ENCODE measurements around the gene TBC1D13. TPM values are rescaled to one million over a fixed set of nuclear protein-coding genes. Genes with fewer than 3 reads are reported as not detected.
A peak's percentile ranks its signal among the peaks of the same experiment; 100 is the strongest.
"Not testable (repeated sequence)": the region's sequence is repeated elsewhere in the genome, so short reads cannot be mapped to it uniquely, and the experiment has no call there.

The TBC1D13 gene
- total and polyA plus RNA-seq, 7 experiments from 2014 or later: 18.6 to 43.5 (median 24.9) TPM

GRCh38 chr9:128846680-128847030, 59.6 kb downstream of the TBC1D13 start:
- ChIA-PET POLR2A (no interaction called here), CTCF (no interaction called here)

GRCh38 chr9:128847803-128848202, 60.8 kb downstream of the TBC1D13 start:
- Mint-ChIP-seq H3K36me3 (peaks cover 13 to 32% (median 31%) of the 10 kb centered on the region in 5 donors), H3K27ac (peak overlapping the region in 1 of 9 donors; percentile 27), H3K9me3 (peaks cover 4 to 25% (median 11%) of the 10 kb centered on the region in 11 donors), H3K27me3 (no peaks in the 10 kb centered on the region), H3K4me1 (peaks cover 0 to 4% (median 0%) of the 10 kb centered on the region in 7 donors), H3K4me3 (no peak overlapping the region)
- peaks cover 0 to 4% (median 0%) of the 10 kb centered on the region in 3 experiments for H3K9me3 ChIP-seq (ENCODE audit: control insufficient read depth in 2 of 3, low read length in 3 of 3)
- H3K4me1 ChIP-seq (ENCODE audit: control insufficient read depth in 2 of 2, insufficient read depth in 2 of 2, low read length in 2 of 2): no peaks in the 10 kb centered on the region
- intact Hi-C loops (cut with micrococcal nuclease): no loop called here
- H3K27ac ChIP-seq (ENCODE audit: low read depth, low read length): no peak overlapping the region
- H3K4me3 ChIP-seq (ENCODE audit: low read length): no peak overlapping the region
- peaks cover 0 to 12% (median 0%) of the 10 kb centered on the region in 3 experiments for H3K36me3 ChIP-seq (ENCODE audit: control insufficient read depth in 2 of 3, insufficient read depth in 3 of 3, low read length in 3 of 3)
- POLR2A ChIA-PET: interaction anchor here (0.6 kb wide), 1 partner anchor 444 kb away, joined by 3 read pairs; no protein-coding TSS in a partner anchor
- DNase-seq (no peak), ATAC-seq (no peak)
- CTCF ChIA-PET: no interaction called here
- no peaks in the 10 kb centered on the region for H3K27me3 ChIP-seq (ENCODE audit: control insufficient read depth in 2 of 2, insufficient read depth in 2 of 2, low read length in 2 of 2)

More at GRCh38 chr9:128846680-128847030, 59.6 kb downstream of the TBC1D13 start:
- Mint-ChIP-seq H3K27ac (no peak overlapping the region), H3K27me3 (no peaks in the 10 kb centered on the region), H3K9me3 (peaks cover 4 to 25% (median 11%) of the 10 kb centered on the region in 11 donors), H3K4me3 (no peak overlapping the region), H3K4me1 (peaks cover 0 to 4% (median 0%) of the 10 kb centered on the region in 7 donors), H3K36me3 (peaks cover 13 to 37% (median 31%) of the 10 kb centered on the region in 5 donors)
- no peak for ATAC-seq
- Histone ChIP-seq H3K9me3 (ENCODE audit: control insufficient read depth in 2 of 3, low read length in 3 of 3) (peaks cover 0 to 4% (median 0%) of the 10 kb centered on the region in 3 experiments), H3K36me3 (ENCODE audit: control insufficient read depth in 2 of 3, insufficient read depth in 3 of 3, low read length in 3 of 3) (peaks cover 0 to 19% (median 0%) of the 10 kb centered on the region in 3 experiments), H3K4me3 (ENCODE audit: low read length) (no peak overlapping the region), H3K27ac (ENCODE audit: low read depth, low read length) (no peak overlapping the region), H3K4me1 (ENCODE audit: control insufficient read depth in 2 of 2, insufficient read depth in 2 of 2, low read length in 2 of 2) (no peaks in the 10 kb centered on the region), H3K27me3 (ENCODE audit: control insufficient read depth in 2 of 2, insufficient read depth in 2 of 2, low read length in 2 of 2) (no peaks in the 10 kb centered on the region)
- intact Hi-C loops (cut with micrococcal nuclease): no loop called here
- DNase-seq: no peak

DNA sequence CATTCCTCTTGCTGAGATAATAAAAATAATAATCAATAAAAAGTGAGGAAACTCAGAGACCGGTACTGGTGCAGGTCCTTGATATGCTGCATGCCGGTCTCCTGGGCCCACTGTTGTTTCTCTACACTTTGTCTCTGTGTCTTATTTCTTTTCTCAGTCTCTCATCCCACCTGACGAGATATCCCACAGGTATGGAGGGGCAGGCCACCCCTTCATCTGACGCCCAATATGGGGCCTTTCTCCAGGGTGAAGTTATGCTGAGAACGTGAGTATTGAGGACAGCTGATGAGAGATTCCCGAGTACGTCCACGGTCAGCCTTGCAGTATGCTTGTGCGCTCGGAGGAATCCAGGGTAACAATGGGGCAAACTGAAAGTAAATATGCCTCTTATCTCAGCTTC, 64.0 kb downstream of the TBC1D13 start:
- H3K4me3 ChIP-seq (ENCODE audit: low read length); intact Hi-C loops (cut with micrococcal nuclease); H3K4me1 ChIP-seq (ENCODE audit: control insufficient read depth in 2 of 2, insufficient read depth in 2 of 2, low read length in 2 of 2); H3K27ac Mint-ChIP-seq; H3K36me3 ChIP-seq (ENCODE audit: control insufficient read depth in 2 of 3, insufficient read depth in 3 of 3, low read length in 3 of 3); H3K27ac ChIP-seq (ENCODE audit: low read depth, low read length); H3K4me3 Mint-ChIP-seq; ATAC-seq; CTCF ChIA-PET; H3K27me3 Mint-ChIP-seq; H3K9me3 ChIP-seq (ENCODE audit: control insufficient read depth in 2 of 3, low read length in 3 of 3); H3K4me1 Mint-ChIP-seq; POLR2A ChIA-PET; DNase-seq; H3K27me3 ChIP-seq (ENCODE audit: control insufficient read depth in 2 of 2, insufficient read depth in 2 of 2, low read length in 2 of 2): not testable (repeated sequence)
- peaks cover 13 to 32% (median 28%) of the 10 kb centered on the region in 5 donors for H3K36me3 Mint-ChIP-seq
- peaks cover 4 to 25% (median 11%) of the 10 kb centered on the region in 11 donors for H3K9me3 Mint-ChIP-seq

GRCh38 chr9:128851779-128852600, 64.9 kb downstream of the TBC1D13 start:
- H3K27me3 Mint-ChIP-seq; H3K4me1 ChIP-seq (ENCODE audit: control insufficient read depth in 2 of 2, insufficient read depth in 2 of 2, low read length in 2 of 2); H3K36me3 ChIP-seq (ENCODE audit: control insufficient read depth in 2 of 3, insufficient read depth in 3 of 3, low read length in 3 of 3); CTCF ChIA-PET; H3K4me3 ChIP-seq (ENCODE audit: low read length); H3K4me1 Mint-ChIP-seq; H3K27me3 ChIP-seq (ENCODE audit: control insufficient read depth in 2 of 2, insufficient read depth in 2 of 2, low read length in 2 of 2); ATAC-seq; H3K4me3 Mint-ChIP-seq; intact Hi-C loops (cut with micrococcal nuclease); H3K27ac ChIP-seq (ENCODE audit: low read depth, low read length); H3K27ac Mint-ChIP-seq; H3K9me3 ChIP-seq (ENCODE audit: control insufficient read depth in 2 of 3, low read length in 3 of 3): not testable (repeated sequence)
- peak in 3 of 9 donors; percentile 18 to 30 (median 24) for DNase-seq
- POLR2A ChIA-PET: interaction anchor here (0.7 kb wide), 1 partner anchor 34 kb away, joined by 3 read pairs; the partner anchor contains the start of gene ENDOG
- Mint-ChIP-seq H3K9me3 (peaks cover 4 to 25% (median 11%) of the 10 kb centered on the region in 11 donors), H3K36me3 (peaks cover 13 to 32% (median 28%) of the 10 kb centered on the region in 5 donors)

DNA sequence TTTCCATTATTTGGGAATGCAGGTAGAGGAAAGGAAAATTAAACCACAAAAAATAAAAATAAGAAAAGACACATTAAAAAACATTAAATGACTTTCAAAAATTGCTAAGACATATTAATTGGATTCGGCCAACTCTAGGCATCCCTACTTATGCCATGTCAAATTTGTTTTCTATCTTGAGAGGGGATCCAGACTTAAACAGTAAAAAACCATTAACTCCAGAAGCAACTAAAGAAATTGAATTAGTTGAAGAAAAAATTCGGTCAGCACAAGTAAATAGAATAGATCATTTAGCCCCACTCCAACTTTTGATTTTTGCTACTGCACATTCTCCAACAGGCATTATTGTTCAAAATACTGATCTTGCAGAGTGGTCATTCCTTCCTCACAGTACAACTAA, 65.6 kb downstream of the TBC1D13 start:
- H3K4me3 Mint-ChIP-seq; H3K27ac Mint-ChIP-seq; H3K9me3 ChIP-seq (ENCODE audit: control insufficient read depth in 2 of 3, low read length in 3 of 3); intact Hi-C loops (cut with micrococcal nuclease); H3K4me3 ChIP-seq (ENCODE audit: low read length); CTCF ChIA-PET; H3K4me1 ChIP-seq (ENCODE audit: control insufficient read depth in 2 of 2, insufficient read depth in 2 of 2, low read length in 2 of 2); H3K27ac ChIP-seq (ENCODE audit: low read depth, low read length); H3K27me3 Mint-ChIP-seq; H3K27me3 ChIP-seq (ENCODE audit: control insufficient read depth in 2 of 2, insufficient read depth in 2 of 2, low read length in 2 of 2); ATAC-seq; H3K36me3 ChIP-seq (ENCODE audit: control insufficient read depth in 2 of 3, insufficient read depth in 3 of 3, low read length in 3 of 3); H3K4me1 Mint-ChIP-seq; DNase-seq: not testable (repeated sequence)
- Mint-ChIP-seq H3K36me3 (peaks cover 11 to 30% (median 25%) of the 10 kb centered on the region in 5 donors), H3K9me3 (peaks cover 4 to 24% (median 11%) of the 10 kb centered on the region in 11 donors)
- POLR2A ChIA-PET: interaction anchor here (1.0 kb wide), 1 partner anchor 14 kb away, joined by 3 read pairs; no protein-coding TSS in a partner anchor

- H3K27me3 ChIP-seq (ENCODE audit: control insufficient read depth in 2 of 2, insufficient read depth in 2 of 2, low read length in 2 of 2); H3K4me3 Mint-ChIP-seq; H3K4me3 ChIP-seq (ENCODE audit: low read length); H3K27ac ChIP-seq (ENCODE audit: low read depth, low read length); H3K9me3 ChIP-seq (ENCODE audit: control insufficient read depth in 2 of 3, low read length in 3 of 3); DNase-seq; H3K4me1 ChIP-seq (ENCODE audit: control insufficient read depth in 2 of 2, insufficient read depth in 2 of 2, low read length in 2 of 2); ATAC-seq; POLR2A ChIA-PET; intact Hi-C loops (cut with micrococcal nuclease); H3K27ac Mint-ChIP-seq; H3K27me3 Mint-ChIP-seq; H3K4me1 Mint-ChIP-seq; H3K36me3 ChIP-seq (ENCODE audit: control insufficient read depth in 2 of 3, insufficient read depth in 3 of 3, low read length in 3 of 3): not testable (repeated sequence)
- Mint-ChIP-seq H3K9me3 (peaks cover 4 to 24% (median 11%) of the 10 kb centered on the region in 11 donors), H3K36me3 (peaks cover 7 to 23% (median 17%) of the 10 kb centered on the region in 5 donors)
- CTCF ChIA-PET: interaction anchor here (1.9 kb wide), 1 partner anchor 74 kb away, joined by 4 read pairs; no protein-coding TSS in a partner anchor
These were observed 67.4 kb downstream of the TBC1D13 start for GRCh38 chr9:128854454-128854853.
